Neural progenitor cell (in vitro differentiated cells): ENCODE measurements around the gene CYP27B1. TPM values are rescaled to one million over a fixed set of nuclear protein-coding genes. Genes with fewer than 3 reads are reported as not detected.

ENCODE experiments used
- DNase-seq: peaks from one replicate; pipeline ENCODE4 v3.0.0-alpha.2; 2016; ENCODE audit warnings: low spot score
- H2AFZ ChIP-seq: fragments of 200-600 bp; sonication (generic); replicated peaks from 2 replicates; pipeline ENCODE4 v1.6.1; 2016; ENCODE audit warnings: antibody characterized with exemption
- H3F3A ChIP-seq: fragments of 200-600 bp; sonication (generic); 2 replicates; pipeline ENCODE4 v1.6.1; 2016; ENCODE audit warnings: antibody characterized with exemption, low read depth
- H3K27ac ChIP-seq: fragments of 200-600 bp; sonication (generic); 2 replicates; pipeline ENCODE4 v1.5.1; 2016; ENCODE audit warnings: mild to moderate bottlenecking
- H3K27me3 ChIP-seq: fragments of 200-600 bp; sonication (generic); 2 replicates; pipeline ENCODE4 v1.6.1; 2016; ENCODE audit warnings: mild to moderate bottlenecking, moderate library complexity
- H3K36me3 ChIP-seq: fragments of 200-600 bp; sonication (generic); 2 replicates; pipeline ENCODE4 v1.5.1; 2016
- H3K4me1 ChIP-seq: fragments of 200-600 bp; sonication (generic); 2 replicates; pipeline ENCODE4 v1.6.1; 2016; ENCODE audit warnings: mixed run types
- H3K4me2 ChIP-seq: fragments of 200-600 bp; sonication (generic); 2 replicates; pipeline ENCODE4 v1.6.1; 2016
- H3K4me3 ChIP-seq: fragments of 200-600 bp; sonication (generic); 2 replicates; pipeline ENCODE4 v1.5.1; 2016
- H3K79me2 ChIP-seq: fragments of 200-600 bp; sonication (generic); 2 replicates; pipeline ENCODE4 v1.6.1; 2016; ENCODE audit warnings: low read depth
- H3K9ac ChIP-seq: fragments of 200-600 bp; sonication (generic); 2 replicates; pipeline ENCODE4 v1.6.1; 2016
- H3K9me3 ChIP-seq: fragments of 200-600 bp; sonication (generic); 2 replicates; pipeline ENCODE4 v1.5.1; 2016; ENCODE audit warnings: low read depth
- H4K20me1 ChIP-seq: fragments of 200-600 bp; sonication (generic); 2 replicates; pipeline ENCODE4 v1.6.1; 2016; ENCODE audit warnings: low read depth
- H3K27ac Mint-ChIP-seq: 3 replicates; pipeline ENCODE4 v1.8.0; 2021; ENCODE audit warnings: mixed read lengths
- H3K27me3 Mint-ChIP-seq: 2 replicates; pipeline ENCODE4 v1.8.0; 2022; ENCODE audit warnings: low read depth, mild to moderate bottlenecking, inconsistent platforms, moderate library complexity, mixed read lengths; ENCODE audit not compliant: insufficient read depth
- H3K36me3 Mint-ChIP-seq: 3 replicates; pipeline ENCODE4 v1.8.0; 2021; ENCODE audit warnings: mixed read lengths
- H3K4me1 Mint-ChIP-seq: 3 replicates; pipeline ENCODE4 v1.8.0; 2021; ENCODE audit warnings: mixed read lengths
- H3K4me3 Mint-ChIP-seq: 3 replicates; pipeline ENCODE4 v1.8.0; 2021; ENCODE audit warnings: mild to moderate bottlenecking, moderate library complexity, mixed read lengths
- H3K9me3 Mint-ChIP-seq: 3 replicates; pipeline ENCODE4 v1.8.0; 2020; ENCODE audit warnings: mixed read lengths
- EZH2 ChIP-seq: fragments of 200-600 bp; sonication (generic); IDR thresholded peaks from 2 replicates; pipeline ENCODE4 v1.6.1; 2017; ENCODE audit warnings: antibody characterized with exemption, mild to moderate bottlenecking, moderate library complexity
- EZH2phosphoT487 ChIP-seq: fragments of 200-600 bp; sonication (generic); IDR thresholded peaks from 2 replicates; pipeline ENCODE4 v1.6.1; 2017; ENCODE audit warnings: antibody characterized with exemption
- total RNA-seq: library from RNA; depleted of rRNA; stranded (reverse); fragments of >200 nt; gene quantifications from 2 replicates; pipeline ENCODE4 v1.2.3, GENCODE V29; 2015; ENCODE audit warnings: low replicate concordance
- TF ChIP-seq, protein P1 (sequence below): fragments of 200-600 bp; sonication (generic); IDR thresholded peaks from 2 replicates; pipeline ENCODE4 v1.5.1; 2017; ENCODE audit warnings: antibody characterized with exemption, mild to moderate bottlenecking

The CYP27B1 gene
- total RNA-seq, 1 donor from 2014 or later: 0.17 TPM

DNA sequence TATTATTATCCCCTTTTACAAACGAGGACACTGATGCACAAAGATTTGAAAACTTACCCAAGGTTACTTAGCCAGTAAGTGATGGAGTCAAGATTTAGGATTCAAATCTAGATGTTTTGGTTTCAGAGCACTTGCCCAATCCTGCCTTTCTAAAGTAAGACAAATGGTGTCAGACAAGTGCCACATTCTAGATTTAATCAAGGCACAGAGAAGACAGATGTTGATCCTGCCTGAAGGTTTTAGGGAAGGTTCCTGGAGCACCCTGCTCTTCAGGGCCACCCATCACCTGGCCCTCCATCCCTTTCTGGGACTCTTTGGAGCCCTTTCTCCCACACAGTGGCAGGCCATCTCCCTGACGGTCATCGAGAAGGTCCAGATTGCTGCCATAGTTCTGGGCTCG lies 9.1 kb downstream of the CYP27B1 start:
- peaks cover 67% of the 10 kb centered on the region for H4K20me1 ChIP-seq
- no peaks in the 10 kb centered on the region for H3K9me3 ChIP-seq
- no peak for DNase-seq
- peaks cover 24% of the 10 kb centered on the region for H3K4me1 ChIP-seq
- no peak overlapping the region for H2AFZ ChIP-seq
- Mint-ChIP-seq H3K4me1 (peaks cover 31% of the 10 kb centered on the region), H3K27ac (no peak overlapping the region), H3K27me3 (peaks cover 35% of the 10 kb centered on the region), H3K4me3 (peak overlapping the region; percentile 27), H3K9me3 (peaks cover 3% of the 10 kb centered on the region), H3K36me3 (peaks cover 11% of the 10 kb centered on the region)
- H3K4me2 ChIP-seq: no peak overlapping the region
- H3K9ac ChIP-seq: no peak overlapping the region
- H3F3A ChIP-seq: peaks cover 36% of the 10 kb centered on the region
- no peaks in the 10 kb centered on the region for H3K79me2 ChIP-seq
- no peaks in the 10 kb centered on the region for H3K36me3 ChIP-seq
- H3K4me3 ChIP-seq: no peak overlapping the region
- TF ChIP-seq, protein P1, sequence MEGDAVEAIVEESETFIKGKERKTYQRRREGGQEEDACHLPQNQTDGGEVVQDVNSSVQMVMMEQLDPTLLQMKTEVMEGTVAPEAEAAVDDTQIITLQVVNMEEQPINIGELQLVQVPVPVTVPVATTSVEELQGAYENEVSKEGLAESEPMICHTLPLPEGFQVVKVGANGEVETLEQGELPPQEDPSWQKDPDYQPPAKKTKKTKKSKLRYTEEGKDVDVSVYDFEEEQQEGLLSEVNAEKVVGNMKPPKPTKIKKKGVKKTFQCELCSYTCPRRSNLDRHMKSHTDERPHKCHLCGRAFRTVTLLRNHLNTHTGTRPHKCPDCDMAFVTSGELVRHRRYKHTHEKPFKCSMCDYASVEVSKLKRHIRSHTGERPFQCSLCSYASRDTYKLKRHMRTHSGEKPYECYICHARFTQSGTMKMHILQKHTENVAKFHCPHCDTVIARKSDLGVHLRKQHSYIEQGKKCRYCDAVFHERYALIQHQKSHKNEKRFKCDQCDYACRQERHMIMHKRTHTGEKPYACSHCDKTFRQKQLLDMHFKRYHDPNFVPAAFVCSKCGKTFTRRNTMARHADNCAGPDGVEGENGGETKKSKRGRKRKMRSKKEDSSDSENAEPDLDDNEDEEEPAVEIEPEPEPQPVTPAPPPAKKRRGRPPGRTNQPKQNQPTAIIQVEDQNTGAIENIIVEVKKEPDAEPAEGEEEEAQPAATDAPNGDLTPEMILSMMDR: no peak
- TF ChIP-seq EZH2: no peak
- TF ChIP-seq EZH2phosphoT487: no peak
- H3K27ac ChIP-seq: no peak overlapping the region
- H3K27me3 ChIP-seq: peaks cover 40% of the 10 kb centered on the region

- Histone ChIP-seq H3K4me2 (peak overlapping the region; percentile 95), H3K4me1 (peaks cover 26% of the 10 kb centered on the region), H3F3A (peaks cover 36% of the 10 kb centered on the region), H2AFZ (no peak overlapping the region), H3K79me2 (peaks cover 5% of the 10 kb centered on the region), H3K4me3 (peak overlapping the region; percentile 66), H4K20me1 (peaks cover 59% of the 10 kb centered on the region), H3K27me3 (peaks cover 29% of the 10 kb centered on the region), H3K27ac (no peak overlapping the region), H3K36me3 (no peaks in the 10 kb centered on the region), H3K9ac (no peak overlapping the region), H3K9me3 (no peaks in the 10 kb centered on the region)
- H3K4me1 Mint-ChIP-seq: peaks cover 36% of the 10 kb centered on the region
- peak overlapping the region; percentile 89 for H3K4me3 Mint-ChIP-seq
- peak overlapping the region; percentile 76 for H3K27ac Mint-ChIP-seq
- peaks cover 3% of the 10 kb centered on the region for H3K9me3 Mint-ChIP-seq
- TF ChIP-seq, protein P1: peak; percentile 82
- TF ChIP-seq EZH2phosphoT487 (peak; percentile 65), EZH2 (peak; percentile 77)
- H3K36me3 Mint-ChIP-seq: peaks cover 13% of the 10 kb centered on the region
- H3K27me3 Mint-ChIP-seq: peaks cover 37% of the 10 kb centered on the region
- DNase-seq: peak; percentile 86
Observed at GRCh38 chr12:57756406-57757341, 10.2 kb downstream of the CYP27B1 start.

- H3K4me3 ChIP-seq: peak overlapping the region; percentile 66
- H3K9ac ChIP-seq: no peak overlapping the region
- H3K79me2 ChIP-seq: peaks cover 15% of the 10 kb centered on the region
- peaks cover 49% of the 10 kb centered on the region for H4K20me1 ChIP-seq
- H3K27ac Mint-ChIP-seq: no peak overlapping the region
- DNase-seq: peak; percentile 50
- peaks cover 40% of the 10 kb centered on the region for H3K27me3 Mint-ChIP-seq
- TF ChIP-seq, protein P1: no peak
- TF ChIP-seq EZH2 (no peak), EZH2phosphoT487 (no peak)
- H3K9me3 ChIP-seq: no peaks in the 10 kb centered on the region
- peaks cover 45% of the 10 kb centered on the region for H3K4me1 Mint-ChIP-seq
- peaks cover 31% of the 10 kb centered on the region for H3K4me1 ChIP-seq
- H3K9me3 Mint-ChIP-seq: peaks cover 3% of the 10 kb centered on the region
- no peaks in the 10 kb centered on the region for H3K36me3 ChIP-seq
- H3K27me3 ChIP-seq: peaks cover 29% of the 10 kb centered on the region
- H3F3A ChIP-seq: peaks cover 36% of the 10 kb centered on the region
- peaks cover 18% of the 10 kb centered on the region for H3K36me3 Mint-ChIP-seq
- H2AFZ ChIP-seq: no peak overlapping the region
- H3K27ac ChIP-seq: no peak overlapping the region
- peak overlapping the region; percentile 95 for H3K4me2 ChIP-seq
- H3K4me3 Mint-ChIP-seq: peak overlapping the region; percentile 89
Observed at GRCh38 chr12:57755454-57756372, 11.2 kb downstream of the CYP27B1 start.
